Skeletal muscle tissue (tissue), 4 donors: ENCODE data around the gene SATB1. TPM values are rescaled to one million over a fixed set of nuclear protein-coding genes. Genes with fewer than 3 reads are reported as not detected.

Source experiments
- H3K27ac ChIP-seq: one replicate; pipeline ENCODE4 v1.7.0; 2013; ENCODE audit warnings: mild to moderate bottlenecking, low read depth, low read length, inconsistent platforms
- H3K27me3 ChIP-seq, 3 donors: one replicate each; pipeline ENCODE4 v1.7.0; 2013; ENCODE audit warnings: low read length in 3 of 3; ENCODE audit not compliant: control insufficient read depth in 3 of 3, insufficient read depth in 3 of 3
- H3K36me3 ChIP-seq, 3 donors: one replicate each; pipeline ENCODE4 v1.7.0; 2013; ENCODE audit warnings: low read length in 3 of 3; ENCODE audit not compliant: control insufficient read depth in 3 of 3, insufficient read depth in 3 of 3
- H3K4me1 ChIP-seq, 3 donors: one replicate each; pipeline ENCODE4 v1.7.0; 2013; ENCODE audit warnings: low read length in 3 of 3, mild to moderate bottlenecking in 3 of 3; ENCODE audit not compliant: control insufficient read depth in 3 of 3, insufficient read depth in 3 of 3
- H3K4me3 ChIP-seq, 3 donors: one replicate each; pipeline ENCODE4 v1.7.0; 2013; ENCODE audit warnings: low read length in 3 of 3
- H3K9ac ChIP-seq, 3 donors: one replicate each; pipeline ENCODE4 v1.7.0; 2013; ENCODE audit warnings: low read length in 3 of 3, mild to moderate bottlenecking in 3 of 3, moderate library complexity in 2 of 3, low read depth in 1 of 3
- H3K9me3 ChIP-seq, 3 donors: one replicate each; pipeline ENCODE4 v1.7.0; 2013; ENCODE audit warnings: low read length in 3 of 3; ENCODE audit not compliant: control insufficient read depth in 3 of 3
- total RNA-seq: library from RNA; depleted of rRNA; stranded (reverse); fragments of >200 nt; gene quantifications from one replicate; pipeline ENCODE4 v1.2.3, GENCODE V29; 2014
- donor health status: Osteomylitis.

The SATB1 gene
- total RNA-seq, 1 donor from 2014 or later, result 21.4 TPM

DNA sequence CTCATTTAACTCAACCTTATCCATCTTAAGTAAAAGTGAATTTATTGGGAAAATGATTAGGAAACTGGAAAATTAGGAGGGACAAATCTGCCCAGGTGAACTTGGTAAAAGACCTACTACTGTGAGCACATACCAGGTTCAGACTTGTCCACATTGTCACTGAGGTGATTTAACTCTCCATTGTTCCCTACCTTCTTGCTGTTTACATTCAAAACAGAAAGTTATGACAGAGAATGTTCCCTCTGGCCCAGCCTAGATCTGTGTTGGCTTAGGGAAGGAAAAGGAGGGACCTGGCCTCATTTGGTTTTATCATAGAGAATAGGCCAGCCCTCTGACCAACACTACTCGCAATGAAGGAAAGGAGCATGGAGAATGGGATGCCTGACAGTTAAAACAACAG is 117.6 kb downstream of the SATB1 start:
- Histone ChIP-seq H3K36me3 (no peaks in the 10 kb centered on the region), H3K4me1 (no peaks in the 10 kb centered on the region), H3K9ac (no peak overlapping the region), H3K27me3 (no peaks in the 10 kb centered on the region), H3K27ac (no peak overlapping the region), H3K4me3 (no peak overlapping the region), H3K9me3 (no peaks in the 10 kb centered on the region)

DNA sequence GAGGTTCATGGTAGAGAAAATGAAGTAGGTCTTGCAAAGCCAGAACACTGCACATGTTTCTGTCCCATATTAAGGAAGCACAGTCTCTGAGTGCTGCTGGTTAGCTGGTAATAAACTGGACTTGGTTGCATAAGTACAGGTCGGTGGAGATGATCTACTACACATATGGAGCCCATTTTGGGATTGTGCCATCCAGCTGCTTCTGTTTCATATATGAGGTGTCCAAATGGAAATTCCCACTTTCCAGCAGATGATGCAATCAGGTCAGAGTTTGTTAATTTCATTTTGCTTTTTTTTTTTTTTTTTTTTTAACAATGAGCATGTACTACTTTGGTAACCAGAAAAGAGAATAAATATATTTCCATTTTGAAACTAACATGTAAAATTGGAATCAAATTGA is 122.6 kb downstream of the SATB1 start:
- no peak overlapping the region for H3K9ac ChIP-seq
- no peak overlapping the region for H3K27ac ChIP-seq
- H3K4me1 ChIP-seq, result no peaks in the 10 kb centered on the region
- no peak overlapping the region for H3K4me3 ChIP-seq
- H3K27me3 ChIP-seq, result no peaks in the 10 kb centered on the region
- H3K9me3 ChIP-seq, result no peaks in the 10 kb centered on the region
- H3K36me3 ChIP-seq, result no peaks in the 10 kb centered on the region

DNA sequence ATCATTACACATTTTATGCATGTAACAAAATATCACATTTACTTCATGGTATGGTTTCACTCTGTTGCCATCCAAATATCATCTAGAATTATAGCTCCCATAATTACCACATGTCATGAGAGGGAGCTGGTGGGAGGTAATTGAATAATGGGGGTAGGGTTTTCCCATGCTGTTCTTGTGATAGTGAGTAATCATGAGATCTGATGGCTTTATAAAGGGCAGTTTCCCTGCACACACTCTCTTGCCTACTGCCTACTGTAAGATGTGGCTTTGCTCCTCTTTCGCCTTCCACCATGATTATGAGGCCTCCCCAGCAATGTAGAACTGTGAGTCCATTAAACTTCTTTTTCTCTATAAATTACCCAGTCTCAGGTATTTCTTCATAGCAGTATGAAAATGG is 123.4 kb downstream of the SATB1 start:
- Histone ChIP-seq H3K9me3 (no peaks in the 10 kb centered on the region), H3K27me3 (no peaks in the 10 kb centered on the region), H3K4me1 (no peaks in the 10 kb centered on the region), H3K9ac (no peak overlapping the region), H3K4me3 (no peak overlapping the region), H3K27ac (no peak overlapping the region), H3K36me3 (no peaks in the 10 kb centered on the region)

DNA sequence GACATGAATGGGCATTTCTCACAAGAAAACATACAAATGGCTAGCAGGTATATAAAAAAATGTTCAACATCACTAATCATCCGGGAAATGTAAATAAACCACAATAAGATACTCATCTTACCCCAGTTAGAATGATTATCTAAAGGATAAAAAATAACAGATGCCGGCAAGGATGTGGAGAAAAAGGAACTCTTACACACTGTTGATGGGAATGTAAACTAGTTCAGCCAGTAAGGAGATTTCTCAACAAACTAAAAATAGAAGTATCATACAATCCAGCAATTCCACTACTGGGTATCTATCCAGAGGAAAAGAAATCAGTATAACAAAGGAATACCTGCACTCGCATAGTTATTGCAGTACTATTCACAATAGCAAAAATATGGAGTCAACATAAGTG is 124.2 kb downstream of the SATB1 start:
- H3K27ac ChIP-seq, result no peak overlapping the region
- H3K9me3 ChIP-seq, result no peaks in the 10 kb centered on the region
- no peak overlapping the region for H3K9ac ChIP-seq
- H3K36me3 ChIP-seq, result no peaks in the 10 kb centered on the region
- no peak overlapping the region for H3K4me3 ChIP-seq
- no peaks in the 10 kb centered on the region for H3K4me1 ChIP-seq
- no peaks in the 10 kb centered on the region for H3K27me3 ChIP-seq

DNA sequence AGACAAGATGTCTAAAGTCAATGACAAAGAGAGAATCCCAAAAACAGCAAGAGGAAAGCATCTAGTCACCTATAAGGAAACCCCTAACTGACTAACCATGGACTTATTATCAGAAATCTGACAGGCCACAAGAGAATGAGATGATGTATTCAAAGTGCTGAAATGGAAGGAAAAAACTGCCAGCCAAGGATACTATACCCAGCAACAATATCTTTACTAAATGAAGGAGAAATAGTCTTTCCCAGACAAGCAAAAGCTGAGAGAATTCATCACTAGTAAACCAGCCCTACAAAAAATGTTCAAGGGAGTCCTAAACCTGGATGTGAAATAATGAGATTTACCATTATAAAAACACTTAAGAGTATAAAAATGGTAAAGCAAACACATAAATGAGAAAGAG is 128.0 kb downstream of the SATB1 start:
- Histone ChIP-seq H3K4me1 (no peaks in the 10 kb centered on the region), H3K27ac (no peak overlapping the region), H3K36me3 (no peaks in the 10 kb centered on the region), H3K9me3 (no peaks in the 10 kb centered on the region), H3K27me3 (no peaks in the 10 kb centered on the region), H3K4me3 (no peak overlapping the region), H3K9ac (no peak overlapping the region)
